BE2C (cell line): ENCODE data around the gene CLIC5.

Experiments used
- DNase-seq: peaks from one replicate; pipeline ENCODE4 v3.0.0-alpha.2; 2020
- H3K27me3 ChIP-seq: fragments of 250-450 bp; sonication (Bioruptor Pico); 2 replicates; pipeline ENCODE4 v1.5.1; 2020; ENCODE audit warnings: mild to moderate bottlenecking
- H3K36me3 ChIP-seq: fragments of 250-450 bp; sonication (Bioruptor Pico); 2 replicates; pipeline ENCODE4 v1.5.1; 2020; ENCODE audit warnings: mild to moderate bottlenecking
- H3K4me1 ChIP-seq: fragments of 250-450 bp; sonication (Bioruptor Pico); 2 replicates; pipeline ENCODE4 v1.5.1; 2020
- H3K4me3 ChIP-seq: 2 replicates; pipeline ENCODE4 v1.5.1; 2011; ENCODE audit warnings: low read depth, low read length
- H3K9me3 ChIP-seq: fragments of 250-450 bp; sonication (Bioruptor Pico); 2 replicates; pipeline ENCODE4 v1.5.1; 2020
- TF ChIP-seq, protein P1 (sequence below): IDR thresholded peaks from 2 replicates; pipeline ENCODE4 v1.5.1; 2012; ENCODE audit warnings: mild to moderate bottlenecking, low read depth, low read length

The CLIC5 gene

DNA sequence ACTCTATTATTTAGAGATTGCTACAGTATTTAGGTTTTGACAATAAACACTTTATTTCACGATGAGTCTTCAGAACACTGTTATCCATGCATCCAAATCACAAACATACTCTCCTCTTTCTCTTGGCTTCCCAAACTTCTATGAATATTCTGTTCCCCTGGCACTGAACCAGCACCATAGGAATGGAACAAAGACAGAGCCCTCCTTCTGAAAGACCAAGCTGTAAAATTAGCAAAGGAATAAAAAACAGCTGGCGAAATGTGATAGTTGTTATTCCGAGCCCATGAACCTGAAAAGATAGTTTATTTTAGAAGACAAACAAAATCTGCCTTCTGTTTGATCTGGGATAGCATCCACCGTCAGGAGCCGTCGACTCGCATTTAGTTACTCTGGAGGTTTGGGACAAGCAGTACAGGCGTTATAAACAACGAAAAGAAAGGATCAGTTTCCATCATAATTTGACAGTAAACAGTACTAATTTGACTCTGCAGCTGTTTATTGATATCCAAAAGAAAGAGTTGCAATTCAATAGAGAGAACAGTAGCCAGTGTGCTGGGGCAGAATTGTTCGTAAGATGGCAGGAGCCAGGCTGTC, 161.4 kb downstream of the CLIC5 start:
- H3K4me3 ChIP-seq = no peak overlapping the region
- TF ChIP-seq, protein P1, sequence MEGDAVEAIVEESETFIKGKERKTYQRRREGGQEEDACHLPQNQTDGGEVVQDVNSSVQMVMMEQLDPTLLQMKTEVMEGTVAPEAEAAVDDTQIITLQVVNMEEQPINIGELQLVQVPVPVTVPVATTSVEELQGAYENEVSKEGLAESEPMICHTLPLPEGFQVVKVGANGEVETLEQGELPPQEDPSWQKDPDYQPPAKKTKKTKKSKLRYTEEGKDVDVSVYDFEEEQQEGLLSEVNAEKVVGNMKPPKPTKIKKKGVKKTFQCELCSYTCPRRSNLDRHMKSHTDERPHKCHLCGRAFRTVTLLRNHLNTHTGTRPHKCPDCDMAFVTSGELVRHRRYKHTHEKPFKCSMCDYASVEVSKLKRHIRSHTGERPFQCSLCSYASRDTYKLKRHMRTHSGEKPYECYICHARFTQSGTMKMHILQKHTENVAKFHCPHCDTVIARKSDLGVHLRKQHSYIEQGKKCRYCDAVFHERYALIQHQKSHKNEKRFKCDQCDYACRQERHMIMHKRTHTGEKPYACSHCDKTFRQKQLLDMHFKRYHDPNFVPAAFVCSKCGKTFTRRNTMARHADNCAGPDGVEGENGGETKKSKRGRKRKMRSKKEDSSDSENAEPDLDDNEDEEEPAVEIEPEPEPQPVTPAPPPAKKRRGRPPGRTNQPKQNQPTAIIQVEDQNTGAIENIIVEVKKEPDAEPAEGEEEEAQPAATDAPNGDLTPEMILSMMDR = no peak
- no peaks in the 10 kb centered on the region for H3K36me3 ChIP-seq
- no peak for DNase-seq
- no peaks in the 10 kb centered on the region for H3K4me1 ChIP-seq
- H3K9me3 ChIP-seq = no peaks in the 10 kb centered on the region
- no peaks in the 10 kb centered on the region for H3K27me3 ChIP-seq

DNA sequence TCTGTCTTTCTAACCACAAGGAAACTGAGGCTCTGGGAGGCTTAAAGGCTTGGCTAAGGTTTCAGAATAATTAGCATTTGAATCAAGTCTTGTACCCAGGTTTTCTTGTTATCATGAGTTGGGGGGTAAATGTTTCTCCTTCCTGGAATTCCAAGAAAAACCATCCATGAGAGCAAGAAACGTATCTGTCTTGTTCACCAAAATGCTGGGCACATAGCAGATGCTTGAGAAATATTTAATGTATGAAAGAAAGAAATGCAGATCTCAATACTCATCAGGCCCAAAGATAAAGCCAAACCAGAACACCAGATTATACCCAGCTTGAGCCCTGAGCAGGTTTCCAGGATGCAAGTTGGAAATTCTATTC, 164.6 kb downstream of the CLIC5 start:
- Histone ChIP-seq H3K36me3 (no peaks in the 10 kb centered on the region), H3K4me3 (no peak overlapping the region), H3K9me3 (no peaks in the 10 kb centered on the region), H3K4me1 (no peaks in the 10 kb centered on the region), H3K27me3 (no peaks in the 10 kb centered on the region)
- DNase-seq = no peak
- TF ChIP-seq, protein P1 = no peak

DNA sequence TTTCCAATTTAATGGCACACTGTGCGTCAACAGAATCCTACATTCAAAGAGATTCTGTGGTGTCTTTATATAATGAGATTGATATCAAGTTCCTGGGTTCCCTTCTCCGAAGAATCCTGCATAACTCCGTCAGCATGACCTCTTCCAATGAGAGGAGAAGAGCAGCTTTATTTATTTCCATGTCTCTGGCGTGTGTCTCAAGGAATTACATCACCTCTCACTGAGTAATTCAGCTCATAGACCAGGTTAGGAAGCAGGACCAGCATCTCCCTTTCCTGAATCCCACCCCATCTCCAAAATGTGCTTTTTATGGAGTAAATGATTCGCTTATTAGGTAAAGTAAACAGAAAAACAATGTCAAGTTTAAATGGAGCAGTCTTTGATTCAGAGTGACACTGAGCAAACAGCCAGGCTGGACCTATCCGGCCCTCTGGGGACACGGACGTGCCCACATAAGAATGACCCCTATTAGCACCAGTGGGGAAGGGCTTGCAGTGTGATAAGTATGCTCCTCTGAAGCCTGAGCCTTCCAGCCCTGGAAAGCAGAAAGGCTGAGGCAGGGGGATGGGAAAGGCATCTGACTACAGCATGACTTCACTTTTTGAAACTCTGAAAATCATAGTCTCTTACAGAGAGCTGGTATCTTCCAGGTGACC, 165.2 kb downstream of the CLIC5 start:
- no peaks in the 10 kb centered on the region for H3K9me3 ChIP-seq
- TF ChIP-seq, protein P1 = no peak
- no peak for DNase-seq

DNA sequence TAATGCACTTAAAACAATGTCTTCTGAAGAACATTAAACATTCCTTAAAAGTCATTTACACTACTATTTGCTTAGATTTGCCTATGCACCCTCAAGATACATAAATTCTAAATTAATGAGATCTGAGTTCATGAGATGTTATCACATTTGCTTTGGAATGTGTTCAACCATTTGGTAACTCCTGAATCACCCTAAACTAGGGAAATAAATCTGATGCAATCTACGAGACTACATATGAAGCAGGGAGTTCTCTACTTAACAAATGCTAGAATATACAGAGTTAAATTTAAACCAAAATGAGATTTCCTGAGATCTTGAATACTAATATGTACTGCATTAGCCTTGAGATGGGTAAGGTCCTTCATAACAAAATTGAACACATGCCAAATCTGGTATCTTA, 170.1 kb downstream of the CLIC5 start:
- TF ChIP-seq, protein P1 = no peak
- H3K4me3 ChIP-seq = no peak overlapping the region
- no peaks in the 10 kb centered on the region for H3K27me3 ChIP-seq
- H3K9me3 ChIP-seq = no peaks in the 10 kb centered on the region
- no peaks in the 10 kb centered on the region for H3K36me3 ChIP-seq
- no peak for DNase-seq
- H3K4me1 ChIP-seq = no peaks in the 10 kb centered on the region

More for the DNA sequence above, 165.2 kb downstream of the CLIC5 start:
- Histone ChIP-seq H3K27me3 (no peaks in the 10 kb centered on the region), H3K36me3 (no peaks in the 10 kb centered on the region), H3K4me3 (no peak overlapping the region), H3K4me1 (no peaks in the 10 kb centered on the region)

DNA sequence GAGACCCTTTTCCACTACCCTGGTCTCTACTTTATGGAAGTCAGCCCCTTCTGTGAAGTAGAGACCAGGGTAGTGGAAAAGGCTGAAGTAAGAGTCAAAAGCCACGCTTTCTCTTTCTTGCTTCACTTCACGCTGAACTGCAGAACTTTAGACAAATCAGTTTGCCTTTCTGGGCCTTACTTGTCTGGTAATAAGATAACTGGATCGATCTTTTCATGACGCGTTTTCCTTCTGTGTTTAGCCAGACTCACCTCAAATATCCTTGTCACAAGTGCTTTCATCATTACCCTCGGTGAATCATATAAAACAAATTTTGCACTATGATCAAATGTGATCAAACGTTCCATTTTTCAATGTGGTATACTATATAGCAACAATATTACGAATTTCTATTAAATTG, 170.7 kb downstream of the CLIC5 start:
- TF ChIP-seq, protein P1 = no peak

DNA sequence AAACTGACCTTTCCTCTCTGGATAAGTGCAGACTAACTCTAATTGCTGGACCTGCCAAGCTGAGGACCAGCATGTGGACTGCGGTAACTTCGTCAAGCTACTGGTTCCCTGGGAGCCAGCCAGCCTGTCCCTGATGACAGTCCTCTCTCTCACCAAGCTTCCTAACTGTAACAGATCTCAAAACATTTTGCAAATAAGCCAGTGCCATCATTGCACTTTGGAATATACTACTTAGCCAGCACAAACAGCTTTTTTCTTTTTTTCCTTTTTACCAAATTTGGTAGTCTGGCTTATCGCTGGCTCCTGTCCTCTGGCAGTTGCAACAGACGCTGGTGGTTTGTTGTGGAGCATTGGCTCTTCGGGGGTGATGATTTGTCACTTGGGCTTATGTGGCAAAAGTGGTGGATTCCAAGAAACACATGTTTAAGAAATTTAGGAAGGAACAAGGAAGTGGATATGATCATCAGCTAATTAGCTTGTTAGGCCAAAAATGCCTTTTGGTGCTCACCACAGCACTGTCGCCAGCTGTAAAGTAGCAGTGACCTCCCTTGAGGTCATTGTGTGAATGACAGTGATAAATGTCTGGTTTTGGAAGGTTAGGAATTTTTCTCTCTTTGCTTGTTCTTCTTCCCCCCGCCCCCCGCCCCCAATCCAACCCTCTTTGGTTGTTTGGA, 171.7 kb downstream of the CLIC5 start:
- no peaks in the 10 kb centered on the region for H3K9me3 ChIP-seq
- H3K27me3 ChIP-seq = no peaks in the 10 kb centered on the region
- DNase-seq = no peak
- no peak overlapping the region for H3K4me3 ChIP-seq
- no peaks in the 10 kb centered on the region for H3K4me1 ChIP-seq
- TF ChIP-seq, protein P1 = no peak
- no peaks in the 10 kb centered on the region for H3K36me3 ChIP-seq

More for the DNA sequence above, 170.7 kb downstream of the CLIC5 start:
- Histone ChIP-seq H3K9me3 (no peaks in the 10 kb centered on the region), H3K27me3 (no peaks in the 10 kb centered on the region), H3K4me3 (no peak overlapping the region), H3K4me1 (no peaks in the 10 kb centered on the region), H3K36me3 (no peaks in the 10 kb centered on the region)
- no peak for DNase-seq
